IPS-15b (cell line): ENCODE measurements around the gene E2F3.

Experiments used
- H3K27me3 ChIP-seq: one replicate; pipeline ENCODE4 v1.6.1; 2013; ENCODE audit warnings: low read length; ENCODE audit not compliant: control insufficient read depth, insufficient read depth
- H3K36me3 ChIP-seq: one replicate; pipeline ENCODE4 v1.6.1; 2013; ENCODE audit warnings: low read length; ENCODE audit not compliant: control insufficient read depth, insufficient read depth
- H3K4me1 ChIP-seq: one replicate; pipeline ENCODE4 v1.6.1; 2013; ENCODE audit warnings: mild to moderate bottlenecking, low read length; ENCODE audit not compliant: control insufficient read depth, insufficient read depth
- H3K4me3 ChIP-seq: one replicate; pipeline ENCODE4 v1.5.1; 2013; ENCODE audit warnings: low read depth, low read length
- H3K9ac ChIP-seq: one replicate; pipeline ENCODE4 v1.6.1; 2013; ENCODE audit warnings: low read depth, mild to moderate bottlenecking, low read length
- H3K9me3 ChIP-seq: one replicate; pipeline ENCODE4 v1.6.1; 2013; ENCODE audit warnings: mild to moderate bottlenecking, low read length; ENCODE audit not compliant: control insufficient read depth, insufficient read depth

E2F3 gene

DNA sequence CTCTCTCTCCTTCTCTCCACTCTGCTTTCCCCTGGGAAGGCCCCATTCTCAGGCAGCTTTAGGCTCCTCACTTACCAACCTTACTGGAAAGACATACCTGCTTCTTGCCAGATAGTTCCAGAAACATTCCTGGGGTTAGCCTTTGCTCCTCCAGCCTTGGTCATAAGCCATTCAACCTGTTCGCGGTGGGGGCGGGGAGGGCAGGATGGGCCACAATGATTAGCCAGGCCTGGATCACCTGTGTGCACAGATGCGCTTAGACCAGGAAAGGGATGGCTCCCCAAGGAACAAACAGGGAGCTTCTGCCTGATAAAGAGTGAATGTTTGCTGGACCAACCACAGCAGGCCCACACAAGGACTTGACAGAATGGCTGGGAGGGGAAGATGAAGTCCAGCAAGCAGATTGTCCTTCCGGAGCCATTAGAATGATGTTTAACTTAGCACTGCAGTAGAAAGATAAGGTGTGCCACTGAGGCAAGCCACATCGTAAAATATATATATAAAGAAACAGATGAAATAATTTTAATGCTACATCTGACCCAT is 74.9 kb downstream of the E2F3 start:
- no peak overlapping the region for H3K4me3 ChIP-seq
- no peak overlapping the region for H3K9ac ChIP-seq
- H3K36me3 ChIP-seq: peaks cover 9% of the 10 kb centered on the region
- no peaks in the 10 kb centered on the region for H3K9me3 ChIP-seq
- no peaks in the 10 kb centered on the region for H3K27me3 ChIP-seq
- peaks cover 2% of the 10 kb centered on the region for H3K4me1 ChIP-seq

DNA sequence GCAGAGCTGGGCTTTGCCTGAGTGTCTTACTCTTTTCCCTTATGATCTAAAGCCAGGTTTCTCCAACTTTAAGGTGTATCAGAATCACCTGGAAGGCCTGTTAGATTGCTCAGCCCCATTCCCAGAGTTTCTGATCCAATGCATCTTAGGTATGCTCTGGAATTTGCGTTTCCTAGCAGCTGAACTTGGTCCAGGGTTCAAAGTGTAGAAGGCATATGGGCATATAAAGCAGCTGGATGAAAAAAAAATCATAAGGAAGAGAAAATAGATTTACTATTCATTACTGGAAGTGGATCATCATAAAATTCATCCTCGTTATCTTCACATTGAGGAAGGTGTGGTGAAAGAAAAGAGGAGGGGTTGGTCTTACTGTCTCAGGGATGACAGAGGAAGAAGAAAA is 75.8 kb downstream of the E2F3 start:
- Histone ChIP-seq H3K9ac (no peak overlapping the region), H3K4me1 (peaks cover 2% of the 10 kb centered on the region), H3K9me3 (no peaks in the 10 kb centered on the region), H3K4me3 (no peak overlapping the region), H3K36me3 (peaks cover 9% of the 10 kb centered on the region), H3K27me3 (no peaks in the 10 kb centered on the region)

DNA sequence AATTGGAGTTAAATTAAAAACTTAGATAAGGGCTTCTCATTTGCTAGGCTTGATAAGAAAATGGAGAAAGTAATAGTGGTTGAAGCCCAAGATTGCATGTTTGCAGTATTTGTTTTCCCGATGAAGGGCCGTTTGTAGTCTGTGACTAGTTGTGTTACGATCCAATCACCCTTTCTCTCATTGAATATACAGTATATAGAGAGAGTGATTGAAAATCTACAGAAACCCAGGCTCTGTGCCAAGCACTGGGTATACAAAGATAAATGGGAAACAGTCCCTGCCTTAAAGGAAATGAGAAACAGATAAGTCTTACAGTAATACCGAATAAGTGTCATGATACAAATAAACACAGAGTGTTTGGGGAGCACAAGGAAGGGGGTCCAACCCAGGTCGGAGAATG is 77.4 kb downstream of the E2F3 start:
- Histone ChIP-seq H3K27me3 (no peaks in the 10 kb centered on the region), H3K4me3 (no peak overlapping the region), H3K9me3 (no peaks in the 10 kb centered on the region), H3K36me3 (peaks cover 15% of the 10 kb centered on the region), H3K4me1 (peaks cover 2% of the 10 kb centered on the region), H3K9ac (no peak overlapping the region)

DNA sequence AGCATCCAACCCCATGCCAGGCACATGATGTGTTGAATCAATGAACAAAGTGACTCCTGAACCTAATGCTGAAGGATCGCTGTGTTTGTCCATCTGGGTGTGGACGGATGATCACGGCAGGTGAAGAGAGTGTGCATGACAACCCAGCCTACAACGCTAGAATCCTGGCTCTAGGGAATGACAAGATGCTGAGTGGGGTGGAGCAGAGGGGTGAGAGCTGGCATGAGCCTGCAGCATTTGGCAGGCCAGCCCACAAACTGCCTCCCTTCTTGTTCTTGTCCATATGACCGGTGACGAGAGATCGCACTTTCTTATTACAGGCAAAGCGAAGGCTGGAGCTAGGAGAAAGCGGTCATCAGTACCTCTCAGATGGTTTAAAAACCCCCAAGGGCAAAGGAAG is 77.8 kb downstream of the E2F3 start:
- H3K9ac ChIP-seq: no peak overlapping the region
- H3K4me1 ChIP-seq: peaks cover 2% of the 10 kb centered on the region
- H3K27me3 ChIP-seq: no peaks in the 10 kb centered on the region
- H3K4me3 ChIP-seq: no peak overlapping the region
- no peaks in the 10 kb centered on the region for H3K9me3 ChIP-seq
- peaks cover 17% of the 10 kb centered on the region for H3K36me3 ChIP-seq

DNA sequence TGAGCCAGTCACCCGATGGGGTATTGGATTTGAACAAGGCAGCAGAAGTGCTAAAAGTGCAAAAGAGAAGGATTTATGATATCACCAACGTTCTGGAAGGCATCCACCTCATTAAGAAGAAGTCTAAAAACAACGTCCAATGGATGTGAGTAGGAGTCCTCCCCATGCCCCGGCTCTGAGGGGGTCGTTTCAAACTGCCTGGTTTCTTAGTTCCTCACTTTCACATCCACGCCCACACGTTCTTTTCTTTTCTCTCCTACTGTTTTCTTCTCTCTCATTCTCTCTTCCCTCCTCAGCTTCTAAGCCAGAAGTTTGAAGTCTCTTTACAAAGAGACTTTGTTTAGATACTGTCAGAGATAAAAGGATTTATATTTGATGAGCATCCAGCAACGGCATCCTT is 79.6 kb downstream of the E2F3 start:
- no peak overlapping the region for H3K4me3 ChIP-seq
- peaks cover 2% of the 10 kb centered on the region for H3K4me1 ChIP-seq
- no peak overlapping the region for H3K9ac ChIP-seq
- no peaks in the 10 kb centered on the region for H3K27me3 ChIP-seq
- H3K36me3 ChIP-seq: peaks cover 19% of the 10 kb centered on the region
- H3K9me3 ChIP-seq: no peaks in the 10 kb centered on the region

DNA sequence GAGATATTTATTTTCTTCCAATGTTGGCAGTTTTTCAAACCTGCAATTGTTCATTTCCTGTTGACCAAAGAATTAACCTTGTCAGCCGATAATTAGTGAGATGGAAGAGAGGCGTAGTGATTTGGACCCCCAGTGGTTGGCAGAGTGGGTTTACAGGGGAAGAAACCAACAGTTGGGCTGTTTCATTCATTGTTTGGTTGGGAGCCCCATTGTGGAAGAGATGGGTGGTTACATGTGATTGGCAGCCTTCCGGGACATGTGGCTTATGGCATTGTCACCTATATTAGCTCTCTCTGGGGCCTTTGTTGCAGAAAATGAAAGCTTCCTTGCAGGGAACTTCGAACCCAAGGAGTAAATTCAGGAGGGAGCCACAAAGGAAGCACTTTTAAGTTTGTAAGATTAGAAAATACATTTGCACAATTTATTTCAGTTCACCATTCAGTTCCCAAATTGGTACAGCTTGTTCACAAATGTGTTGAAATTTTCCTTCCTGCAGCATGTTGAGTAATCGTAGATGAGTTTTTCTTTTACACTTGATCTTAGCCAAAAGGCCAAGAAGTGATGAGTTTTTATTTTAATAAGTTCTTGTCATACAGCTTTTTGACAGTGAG is 82.3 kb downstream of the E2F3 start:
- no peaks in the 10 kb centered on the region for H3K27me3 ChIP-seq
- peaks cover 26% of the 10 kb centered on the region for H3K36me3 ChIP-seq
- no peak overlapping the region for H3K4me3 ChIP-seq
- H3K9me3 ChIP-seq: no peaks in the 10 kb centered on the region
- peaks cover 2% of the 10 kb centered on the region for H3K4me1 ChIP-seq
- no peak overlapping the region for H3K9ac ChIP-seq

DNA sequence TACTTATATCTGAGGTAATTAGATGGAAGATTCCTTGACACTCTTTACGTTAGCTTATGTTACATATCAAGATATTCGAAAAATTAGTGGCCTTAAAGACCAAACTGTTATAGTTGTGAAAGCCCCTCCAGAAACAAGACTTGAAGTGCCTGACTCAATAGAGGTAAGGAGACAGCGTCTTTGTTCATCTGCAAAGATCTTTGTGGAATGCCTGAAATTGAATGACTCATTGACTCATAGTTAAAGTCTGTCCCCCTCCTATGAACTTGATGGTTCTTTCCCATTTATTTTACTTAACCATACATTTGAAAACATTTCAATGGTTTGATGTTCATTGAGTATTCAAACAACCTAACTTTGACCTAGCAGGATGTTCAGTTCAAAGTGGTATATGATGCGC is 85.0 kb downstream of the E2F3 start:
- no peaks in the 10 kb centered on the region for H3K27me3 ChIP-seq
- no peak overlapping the region for H3K9ac ChIP-seq
- H3K36me3 ChIP-seq: peaks cover 25% of the 10 kb centered on the region
- no peaks in the 10 kb centered on the region for H3K4me1 ChIP-seq
- no peak overlapping the region for H3K4me3 ChIP-seq
- no peaks in the 10 kb centered on the region for H3K9me3 ChIP-seq

DNA sequence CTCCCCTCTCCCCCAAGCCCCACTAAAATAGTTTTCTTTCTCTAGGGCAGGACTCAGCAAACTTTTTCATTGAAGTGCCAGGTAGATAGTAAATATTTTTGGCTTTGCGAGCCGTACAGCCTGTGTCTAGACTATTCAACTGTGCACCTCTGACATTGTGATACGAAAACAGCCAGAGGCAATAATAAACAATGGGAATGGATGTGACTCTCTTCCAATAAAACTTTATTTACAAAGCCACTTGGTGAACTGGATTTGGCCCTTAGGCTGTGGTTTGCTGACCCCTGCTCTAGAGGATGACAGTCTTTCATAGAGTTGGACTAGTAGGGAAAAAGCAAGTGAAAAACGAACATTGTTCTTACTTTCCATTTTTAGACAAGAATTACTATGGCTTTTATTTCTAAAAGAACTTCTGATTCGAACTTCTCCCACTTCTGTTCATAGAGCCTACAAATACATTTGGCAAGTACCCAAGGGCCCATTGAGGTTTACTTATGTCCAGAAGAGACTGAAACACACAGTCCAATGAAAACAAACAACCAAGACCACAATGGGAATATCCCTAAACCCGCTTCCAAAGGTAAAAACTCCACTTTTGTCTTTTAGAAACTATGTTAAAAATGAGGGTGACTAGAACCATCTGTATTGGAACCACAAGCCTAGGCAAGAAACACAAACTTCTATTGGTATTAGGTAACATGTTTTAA is 86.1 kb downstream of the E2F3 start:
- Histone ChIP-seq H3K27me3 (no peaks in the 10 kb centered on the region), H3K4me3 (no peak overlapping the region), H3K9ac (no peak overlapping the region), H3K4me1 (no peaks in the 10 kb centered on the region), H3K36me3 (peaks cover 23% of the 10 kb centered on the region), H3K9me3 (no peaks in the 10 kb centered on the region)

DNA sequence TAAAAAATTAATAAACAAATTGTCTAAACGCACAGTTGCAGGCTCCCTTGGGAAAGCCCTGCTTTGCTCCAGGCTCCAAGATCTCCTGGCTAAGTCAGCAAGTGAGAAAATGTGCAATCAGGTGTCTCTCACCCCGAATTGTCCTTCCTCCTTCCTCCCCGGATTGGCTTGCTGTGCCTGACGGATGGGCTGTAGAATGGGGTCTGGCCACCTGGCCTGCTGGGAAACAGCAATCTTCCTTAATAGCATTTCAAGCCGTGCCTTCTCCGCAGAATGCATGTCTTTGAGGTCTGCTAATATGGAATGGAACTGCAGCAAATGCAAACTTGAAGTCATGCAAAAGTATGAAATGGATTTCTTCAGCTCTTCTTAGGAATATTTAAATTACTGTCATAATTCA is 88.9 kb downstream of the E2F3 start:
- Histone ChIP-seq H3K27me3 (no peaks in the 10 kb centered on the region), H3K36me3 (peaks cover 15% of the 10 kb centered on the region)

DNA sequence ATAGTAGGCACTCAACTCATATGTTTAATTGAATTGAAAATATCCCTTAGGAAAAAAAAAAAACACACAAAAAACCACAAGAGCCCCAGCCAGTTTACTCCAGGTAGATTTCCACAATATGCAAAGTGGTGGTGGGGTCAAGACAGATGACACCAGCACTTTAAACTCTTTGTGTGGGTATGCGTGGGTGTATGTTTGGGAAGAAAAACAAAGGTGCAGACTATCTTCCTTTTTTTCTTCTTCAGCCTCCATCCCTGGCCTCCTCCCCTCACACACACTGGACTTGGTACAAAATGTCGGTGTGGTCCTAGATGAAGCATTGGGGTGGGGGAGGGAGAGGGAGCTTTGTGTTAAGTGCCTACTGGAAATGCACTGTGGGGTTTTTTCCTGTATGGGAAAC is 90.4 kb downstream of the E2F3 start:
- no peak overlapping the region for H3K4me3 ChIP-seq
- H3K36me3 ChIP-seq: peaks cover 13% of the 10 kb centered on the region
- no peaks in the 10 kb centered on the region for H3K9me3 ChIP-seq
- no peaks in the 10 kb centered on the region for H3K27me3 ChIP-seq
- no peaks in the 10 kb centered on the region for H3K4me1 ChIP-seq
- H3K9ac ChIP-seq: no peak overlapping the region

More for the DNA sequence above, 88.9 kb downstream of the E2F3 start:
- Histone ChIP-seq H3K4me1 (no peaks in the 10 kb centered on the region), H3K9ac (no peak overlapping the region), H3K9me3 (no peaks in the 10 kb centered on the region), H3K4me3 (no peak overlapping the region)

DNA sequence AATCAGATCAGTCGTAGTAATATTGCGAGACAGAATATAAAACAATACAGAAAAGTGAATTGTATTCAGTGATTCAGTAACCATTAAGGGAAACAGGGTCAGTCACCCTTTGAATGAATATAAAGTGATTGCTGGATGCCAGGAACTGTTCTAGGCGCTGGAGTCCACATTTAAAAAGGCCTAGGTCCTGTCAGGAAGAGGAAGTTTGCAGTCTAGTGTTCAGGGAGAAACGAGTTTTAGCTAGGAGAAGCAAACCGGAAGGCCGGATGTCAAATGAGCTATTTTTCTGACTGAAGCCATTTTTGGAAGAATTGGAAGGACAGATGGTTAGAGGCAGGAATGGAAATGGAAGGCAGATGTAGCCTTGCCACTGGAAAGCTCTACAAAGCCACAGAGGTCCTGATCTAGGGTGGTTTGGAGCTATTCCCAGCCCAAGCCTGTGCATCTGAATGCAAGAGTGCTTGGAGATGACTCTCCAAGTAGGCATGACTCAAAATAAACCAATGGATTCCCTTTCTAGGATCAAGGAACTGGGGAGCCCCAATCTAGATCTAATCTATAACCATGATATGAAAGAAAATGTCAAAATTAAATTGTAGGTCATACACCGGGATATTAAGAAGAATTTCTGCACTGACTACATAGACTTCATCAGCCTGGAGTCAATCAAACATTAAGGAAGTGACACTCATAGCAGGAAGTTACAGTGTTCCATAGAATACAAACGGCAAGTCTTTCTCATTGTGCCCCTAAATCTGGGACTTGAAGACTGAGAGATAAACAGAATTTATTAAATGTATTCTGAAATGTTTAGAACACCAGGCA is 95.7 kb downstream of the E2F3 start:
- Histone ChIP-seq H3K27me3 (no peaks in the 10 kb centered on the region), H3K4me3 (no peak overlapping the region), H3K4me1 (no peaks in the 10 kb centered on the region), H3K36me3 (no peaks in the 10 kb centered on the region), H3K9ac (no peak overlapping the region), H3K9me3 (no peaks in the 10 kb centered on the region)
